GM20431 (cell line): ENCODE results near the gene CLRN3.

Source experiments
- in situ Hi-C: fragments of 300-500 bp; cut with MseI, MboI; formaldehyde crosslinking; loops from one replicate; pipeline ENCODE4 v1.15.0; 2020; ENCODE audit warnings: low sequenced_read_pairs; ENCODE audit not compliant: unreplicated experiment

Gene CLRN3

GRCh38 chr10:127920306-127921074, 27.7 kb upstream of the CLRN3 start:
- in situ Hi-C loops, result no loop called here

- in situ Hi-C loops, result no loop called here
Observed at GRCh38 chr10:127919418-127920271, 26.9 kb upstream of the CLRN3 start.

- in situ Hi-C loops, result no loop called here
Observed at GRCh38 chr10:127918572-127918971, 25.8 kb upstream of the CLRN3 start.

GRCh38 chr10:127916826-127917225, 24.1 kb upstream of the CLRN3 start:
- in situ Hi-C loops, result no loop called here

- in situ Hi-C loops, result no loop called here
Observed at GRCh38 chr10:127915324-127915723, 22.6 kb upstream of the CLRN3 start.

GRCh38 chr10:127913368-127913759, 20.6 kb upstream of the CLRN3 start:
- in situ Hi-C loops, result no loop called here

GRCh38 chr10:127912607-127913367, 20.0 kb upstream of the CLRN3 start:
- in situ Hi-C loops, result no loop called here

- in situ Hi-C loops, result no loop called here
Observed at GRCh38 chr10:127911867-127912257, 19.1 kb upstream of the CLRN3 start.

GRCh38 chr10:127911218-127911866, 18.6 kb upstream of the CLRN3 start:
- in situ Hi-C loops, result no loop called here

- in situ Hi-C loops, result no loop called here
Observed at GRCh38 chr10:127910464-127910770, 17.7 kb upstream of the CLRN3 start.

- in situ Hi-C loops, result no loop called here
Observed at GRCh38 chr10:127909716-127910463, 17.1 kb upstream of the CLRN3 start.

GRCh38 chr10:127908959-127909267, 16.2 kb upstream of the CLRN3 start:
- in situ Hi-C loops, result no loop called here

- in situ Hi-C loops, result no loop called here
Observed at GRCh38 chr10:127908106-127908958, 15.6 kb upstream of the CLRN3 start.

- in situ Hi-C loops, result no loop called here
Observed at GRCh38 chr10:127907411-127908105, 14.8 kb upstream of the CLRN3 start.

GRCh38 chr10:127906548-127907377, 14.0 kb upstream of the CLRN3 start, which contains the start of gene PTPRE:
PTPRE (plus strand) TSS chr10:127907103; CDS start chr10:128040882, 133,779 bp downstream.
- in situ Hi-C loops, result no loop called here

GRCh38 chr10:127905848-127906261, 13.1 kb upstream of the CLRN3 start:
- in situ Hi-C loops, result no loop called here
